HT1080 (cell line): ENCODE measurements around the gene ARHGAP26. TPM values are rescaled to one million over a fixed set of nuclear protein-coding genes. Genes with fewer than 3 reads are reported as not detected.

ENCODE experiments used
- DNase-seq: peaks from one replicate; pipeline ENCODE4 v3.0.0-alpha.2; 2015; ENCODE audit warnings: low read depth
- total RNA-seq: library from RNA; depleted of rRNA; stranded (reverse); fragments of >200 nt; shearing (Covaris generic); gene quantifications from 2 replicates; pipeline ENCODE4 v1.2.3, GENCODE V29; 2014

The ARHGAP26 gene
- total RNA-seq, 1 experiment from 2014 or later: 9.9 TPM

DNA sequence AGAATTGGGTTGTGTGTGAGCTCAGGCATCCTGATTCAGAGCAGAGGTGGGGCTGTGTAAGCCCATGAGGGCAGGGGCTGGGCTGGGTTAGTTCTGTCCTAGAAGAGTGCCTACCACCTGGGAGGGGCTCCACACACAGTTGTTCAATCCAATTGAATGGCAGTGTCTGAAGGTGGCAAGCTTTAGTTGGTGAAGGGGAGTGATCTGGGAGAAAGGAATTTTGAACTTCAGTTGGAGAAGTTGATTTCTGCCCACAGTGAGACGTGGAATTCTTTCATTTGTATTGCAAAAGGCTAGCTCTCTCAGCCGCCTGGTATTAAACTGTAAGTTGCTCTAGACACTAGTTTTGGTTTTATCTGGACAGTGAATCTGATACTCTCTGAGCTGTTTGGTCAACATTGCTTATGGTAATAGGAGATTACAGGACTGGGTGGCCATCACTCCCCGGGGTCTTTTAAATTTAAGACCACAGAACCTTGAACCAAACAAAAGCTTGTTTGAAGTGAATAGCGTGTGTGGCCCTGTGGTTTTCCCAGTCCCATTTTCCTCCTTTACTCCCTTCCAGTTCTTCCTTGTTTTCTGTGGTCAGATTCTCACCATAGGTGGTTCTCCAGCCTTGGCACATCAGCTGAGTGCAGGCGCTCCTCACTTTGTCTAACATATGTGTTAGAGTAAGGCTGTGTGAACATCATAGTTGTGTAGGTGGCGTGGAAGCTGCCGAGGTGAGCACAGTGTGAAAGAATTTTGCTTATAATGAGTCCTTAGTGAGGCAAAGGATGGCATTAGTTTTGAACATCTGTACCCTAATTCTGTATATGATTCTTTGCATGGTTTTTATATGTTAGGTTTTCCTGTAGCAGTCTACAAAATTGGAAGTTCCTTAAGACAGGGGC lies 78.0 kb downstream of the ARHGAP26 start:
- DNase-seq: no peak

- no peak for DNase-seq
Observed at GRCh38 chr5:142849466-142849865, 79.3 kb downstream of the ARHGAP26 start.

- no peak for DNase-seq
Observed at GRCh38 chr5:142849880-142850279, 79.7 kb downstream of the ARHGAP26 start.

GRCh38 chr5:142851731-142852130 lies 81.6 kb downstream of the ARHGAP26 start:
- no peak for DNase-seq

DNA sequence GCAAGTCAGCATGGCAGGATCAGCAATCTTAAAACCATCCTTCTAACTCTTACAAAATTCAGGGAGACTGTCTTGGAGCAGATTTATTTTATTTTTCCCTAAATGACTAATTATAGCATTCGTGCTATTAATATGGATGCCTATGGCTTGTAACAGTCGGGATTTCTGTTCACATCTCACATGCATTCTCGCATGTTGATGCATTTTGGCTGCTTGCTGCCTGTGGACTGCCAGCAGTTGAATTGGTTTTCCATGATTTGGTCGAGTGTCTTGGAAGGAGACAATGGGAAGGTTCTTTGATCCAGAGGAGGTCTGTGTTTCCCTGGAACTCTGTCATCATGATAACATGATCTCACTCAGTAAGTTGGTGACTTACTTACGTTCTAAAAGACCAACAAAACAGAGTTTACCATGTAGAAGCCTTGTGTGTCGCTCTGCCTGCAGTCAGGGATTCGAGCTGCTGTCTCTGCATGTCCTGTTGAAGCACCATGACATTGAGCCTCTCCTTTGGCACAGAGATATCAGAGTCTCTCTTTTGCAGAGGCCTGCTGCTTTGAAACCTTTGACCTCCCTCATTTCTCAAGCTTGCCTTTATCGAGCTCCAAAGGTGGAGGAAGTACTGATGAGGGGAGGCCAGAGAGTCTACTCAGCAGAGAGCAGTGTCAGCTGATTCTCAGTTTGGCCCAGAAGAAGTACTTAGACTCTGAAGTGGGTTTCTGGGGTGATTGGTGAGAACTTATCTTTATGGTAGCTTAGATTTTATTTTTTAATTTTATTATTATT lies 82.4 kb downstream of the ARHGAP26 start:
- no peak for DNase-seq

GRCh38 chr5:142853682-142854081 lies 83.5 kb downstream of the ARHGAP26 start:
- no peak for DNase-seq

DNA sequence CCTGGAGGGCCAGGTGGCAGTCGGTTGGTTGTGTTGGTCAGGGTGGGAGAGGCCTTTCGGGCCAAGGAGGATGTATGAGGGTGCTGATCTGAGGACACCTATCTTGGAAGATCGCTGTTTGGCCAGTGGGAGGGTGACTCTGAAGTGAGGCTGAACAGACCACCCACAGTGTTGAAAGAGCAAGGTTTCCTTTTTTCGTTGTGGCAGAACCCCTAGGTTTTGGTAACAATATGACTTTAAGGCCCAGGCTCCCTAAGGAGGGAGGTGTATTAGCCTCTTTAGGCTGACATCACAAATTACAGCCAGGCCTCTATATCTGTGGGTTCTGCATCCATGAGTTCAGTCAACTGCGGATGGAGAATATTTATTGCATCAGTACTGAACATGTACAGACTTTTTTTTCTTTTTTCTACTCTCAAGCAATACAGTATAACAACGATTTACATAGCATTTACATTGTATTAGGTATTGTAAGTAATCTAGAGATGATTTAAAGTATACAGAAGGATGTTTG lies 86.1 kb downstream of the ARHGAP26 start:
- DNase-seq: no peak

GRCh38 chr5:142857405-142857804 lies 87.2 kb downstream of the ARHGAP26 start:
- DNase-seq: no peak

GRCh38 chr5:142859037-142859436 lies 88.9 kb downstream of the ARHGAP26 start:
- no peak for DNase-seq

DNA sequence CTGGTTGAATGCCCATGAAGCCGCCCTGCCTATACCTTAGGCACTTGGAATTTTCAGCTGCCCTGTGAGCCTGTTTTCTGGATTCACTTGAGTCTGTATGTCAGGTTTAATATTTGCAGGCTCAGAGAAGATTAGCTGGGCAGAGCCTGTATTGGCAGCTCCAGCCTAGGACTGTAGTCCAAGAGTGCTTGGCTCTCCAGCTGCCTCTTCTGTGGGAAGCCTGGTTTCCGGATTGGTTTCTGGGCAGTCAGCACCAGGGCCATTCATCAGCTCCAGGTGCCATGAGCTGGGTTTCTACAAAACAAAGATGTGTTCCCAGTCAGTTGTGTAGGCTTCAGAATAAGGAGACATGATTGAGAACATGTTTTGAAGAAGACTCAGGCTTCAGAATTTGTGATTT lies 90.1 kb downstream of the ARHGAP26 start:
- peak; percentile 26 for DNase-seq

GRCh38 chr5:142861011-142861410 lies 90.8 kb downstream of the ARHGAP26 start:
- DNase-seq: no peak

DNA sequence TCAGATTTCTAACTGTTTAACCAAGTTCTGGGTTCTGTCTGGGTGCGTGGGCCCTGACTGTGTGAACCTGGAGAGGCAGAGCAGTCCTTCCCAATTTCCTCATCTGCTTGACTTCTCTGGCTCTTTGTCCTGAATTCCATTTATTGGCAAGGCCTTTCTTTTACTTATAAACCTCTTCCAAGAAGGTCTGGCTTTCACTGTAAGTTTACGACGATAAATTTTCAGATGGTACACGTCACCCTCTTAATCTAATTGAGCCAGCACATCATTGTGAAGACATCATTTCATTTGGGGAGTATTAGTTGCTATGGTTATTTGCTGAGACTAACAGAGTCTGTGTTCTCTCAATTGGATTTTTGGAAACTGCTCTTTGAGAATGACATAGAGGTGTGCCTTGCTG lies 92.4 kb downstream of the ARHGAP26 start:
- DNase-seq: no peak

DNA sequence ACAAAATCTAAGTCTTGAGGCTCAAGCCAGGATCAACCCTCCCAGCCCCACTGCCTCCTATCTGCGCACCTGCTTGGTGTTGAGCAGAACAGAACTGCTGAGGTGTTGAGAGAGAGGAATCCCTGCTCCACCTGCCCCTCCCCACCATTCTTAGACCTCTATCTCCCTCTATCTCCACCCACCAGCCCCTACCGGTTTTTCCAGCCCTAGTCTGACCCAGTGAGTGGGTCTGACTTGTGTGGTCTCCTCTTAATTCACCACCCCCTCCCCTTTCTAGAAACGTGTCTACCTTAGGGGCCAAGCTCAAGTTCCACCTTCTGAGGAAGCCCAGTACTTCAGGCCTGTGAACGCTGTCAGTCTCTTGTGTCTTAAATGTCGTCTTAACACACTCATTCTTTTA lies 93.7 kb downstream of the ARHGAP26 start:
- no peak for DNase-seq

DNA sequence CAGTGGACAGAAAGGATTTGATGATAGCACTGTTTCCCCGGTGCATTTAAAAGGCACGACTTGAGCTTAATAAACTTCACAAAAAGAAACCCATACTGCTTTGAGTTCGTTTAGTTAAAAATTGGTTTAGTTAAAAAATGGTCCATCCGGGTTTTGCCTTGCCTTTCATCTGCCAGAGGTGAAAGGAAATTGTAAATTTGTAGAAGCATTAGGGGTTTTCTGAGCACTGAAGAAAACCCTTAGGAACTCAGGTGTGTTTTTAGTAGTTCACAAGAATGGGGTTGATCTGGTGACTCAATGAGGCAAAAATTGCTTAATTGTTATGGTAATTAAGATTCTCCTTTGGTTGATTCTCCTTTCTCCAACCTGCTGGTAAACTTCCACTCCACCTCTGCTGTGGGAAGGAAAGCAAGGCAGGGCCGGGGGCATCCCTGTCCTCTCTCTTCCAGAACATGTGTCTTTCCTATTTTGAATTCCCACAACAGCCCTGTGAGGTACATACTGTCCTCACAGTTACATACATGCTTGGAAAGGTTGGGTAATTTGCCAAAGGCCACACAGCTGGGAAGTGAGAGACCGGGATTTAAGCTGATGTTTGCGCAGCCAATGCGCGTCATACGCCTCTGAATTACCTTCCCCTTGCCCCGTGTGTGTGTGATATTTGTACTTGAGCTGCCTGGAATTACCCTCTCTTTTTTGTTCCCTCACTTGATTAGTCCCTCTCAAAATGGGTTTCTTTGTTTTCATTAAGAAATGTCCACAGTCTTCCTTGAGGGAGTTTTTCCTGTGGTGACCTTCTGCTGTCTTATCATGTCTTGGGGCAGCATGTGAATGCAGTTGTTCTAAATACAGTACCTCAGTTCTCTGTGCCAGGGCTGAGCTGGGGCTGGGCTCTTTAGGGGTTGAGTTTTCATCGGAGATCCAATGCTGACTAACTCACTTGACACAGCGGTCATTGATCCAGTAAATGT lies 94.4 kb downstream of the ARHGAP26 start:
- DNase-seq: no peak

DNA sequence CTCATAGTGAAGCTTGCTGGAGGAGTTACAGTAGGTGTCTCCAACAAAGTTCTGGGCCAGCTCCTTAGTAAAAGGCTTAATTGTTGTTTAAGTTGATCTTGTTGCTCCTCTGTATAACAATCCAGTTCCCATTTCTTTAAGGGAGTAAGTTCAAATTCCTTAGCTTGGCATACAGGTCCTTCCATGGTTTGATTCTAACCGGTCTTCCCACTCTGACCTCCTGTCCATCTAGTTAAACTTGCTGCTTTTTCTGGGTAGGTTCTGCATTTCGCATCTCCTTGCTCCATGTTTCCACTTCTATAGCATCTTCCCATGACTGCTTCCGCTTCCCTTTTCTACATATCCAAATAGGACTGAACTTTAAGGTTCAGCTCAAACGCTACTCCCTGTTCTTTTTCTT lies 95.5 kb downstream of the ARHGAP26 start:
- no peak for DNase-seq

GRCh38 chr5:142866563-142867275 lies 96.5 kb downstream of the ARHGAP26 start:
- peak; percentile 71 for DNase-seq

DNA sequence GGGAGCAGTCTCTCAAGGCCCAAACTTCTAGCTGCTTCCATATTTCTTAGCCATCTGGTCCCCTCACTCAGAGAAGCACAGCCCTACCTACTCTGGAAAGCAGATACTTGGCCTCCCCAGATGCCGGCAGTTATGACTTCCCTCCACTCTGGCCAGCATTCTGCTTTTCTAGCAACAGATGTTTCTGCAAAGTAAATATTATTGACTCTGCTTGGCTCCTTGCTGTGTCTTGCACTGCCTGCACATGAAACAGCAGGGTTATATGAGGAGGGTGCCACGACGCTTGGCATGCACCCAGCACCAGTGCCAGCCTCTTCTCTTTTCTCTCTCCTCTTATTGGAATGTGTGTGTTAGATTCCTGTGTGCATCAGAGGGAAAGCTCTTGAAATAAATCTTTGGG lies 99.7 kb downstream of the ARHGAP26 start:
- peak; percentile 16 for DNase-seq

DNA sequence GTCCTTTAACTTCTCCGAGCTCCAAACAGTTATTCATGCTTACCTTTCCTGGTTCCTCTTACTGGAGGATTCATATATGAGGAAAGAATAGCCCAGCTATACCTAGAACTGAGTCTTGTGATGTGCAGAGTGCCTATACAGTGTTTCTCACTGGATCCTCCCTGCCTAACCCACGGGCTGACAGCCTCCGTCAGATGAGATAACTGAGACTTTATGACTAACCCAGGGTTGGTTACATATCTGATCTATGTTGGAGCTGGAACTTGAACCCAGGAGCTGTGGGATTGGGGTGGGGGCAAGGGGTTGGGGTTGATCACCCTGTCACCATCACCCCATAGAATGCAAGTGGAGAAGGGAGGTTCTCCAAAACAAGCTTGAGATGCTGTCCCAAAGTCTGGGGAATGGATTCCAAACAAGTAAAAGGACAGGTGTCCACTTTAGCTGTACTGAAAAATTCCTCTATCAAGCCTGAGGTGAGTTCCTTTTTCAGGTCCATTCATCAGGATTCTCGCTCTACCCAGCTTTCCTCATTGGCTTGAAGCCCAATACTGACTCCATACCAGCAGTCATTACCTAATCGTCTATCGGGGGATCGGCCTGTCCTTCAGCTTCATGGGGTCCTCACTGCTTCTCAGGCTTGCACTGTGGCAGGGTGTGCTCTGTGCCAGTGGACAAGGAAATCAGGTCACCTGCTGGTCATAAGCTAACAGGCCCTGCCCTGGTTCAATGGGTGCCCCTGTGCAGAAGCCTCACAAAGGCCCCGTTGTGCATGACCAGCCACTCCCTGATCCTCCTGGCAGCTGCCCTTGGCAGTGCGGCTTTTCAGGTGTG lies 100.6 kb downstream of the ARHGAP26 start:
- no peak for DNase-seq

- DNase-seq: no peak
Observed at GRCh38 chr5:142871363-142872193, 101.4 kb downstream of the ARHGAP26 start.
